T-cell (primary cell): ENCODE results near the gene PLIN5. TPM values are rescaled to one million over a fixed set of nuclear protein-coding genes. Genes with fewer than 3 reads are reported as not detected.

Source experiments
- ATAC-seq, 4 experiments: fragments of 200-7000 bp in 3 of 4; fragments of 150-1000 bp in 1 of 4; cut with Tn5 transposase; replicated peaks in 1 of 4; 1 replicate in 3 of 4; 2 replicates in 1 of 4; pipeline ENCODE4 v1.10.0; 2021; ENCODE audit warnings: moderate library complexity in 3 of 4, mild to moderate bottlenecking in 2 of 4, moderate number of reproducible peaks in 1 of 4
- CTCF ChIA-PET, 2 donors: fragments of 300-600 bp; sonication (Branson Sonifier 250); formaldehyde crosslinking; loops; one replicate each; lab custom pipeline; 2022; ENCODE audit warnings: antibody characterized with exemption in 2 of 2; lab: Charles Lee
- POLR2A ChIA-PET, 2 donors: fragments of 300-600 bp; sonication (Branson Sonifier 250); formaldehyde crosslinking; loops; one replicate each; lab custom pipeline; 2022; ENCODE audit warnings: antibody characterized with exemption in 2 of 2; lab: Charles Lee
- DNase-seq, 35 experiments: peaks; one replicate each; pipeline versions ENCODE4 v3.0.0 to v3.0.0-alpha.2; 2013 to 2023
- H3K27ac ChIP-seq: one replicate; pipeline ENCODE4 v1.5.1; 2013; ENCODE audit warnings: low read length
- H3K27me3 ChIP-seq, 2 experiments: replicated peaks in 1 of 2; 1 replicate in 1 of 2; 2 replicates in 1 of 2; pipeline versions ENCODE4 v1.6.1 to v1.7.0; 2013; ENCODE audit warnings: low read length in 1 of 2, mixed read lengths in 1 of 2; ENCODE audit not compliant: control insufficient read depth in 2 of 2, insufficient read depth in 2 of 2; ENCODE audit errors: extremely low read depth in 1 of 2
- H3K36me3 ChIP-seq, 2 donors: 1 replicate in 1 of 2; 2 replicates in 1 of 2; pipeline versions ENCODE4 v1.6.1 to v1.7.0; 2013; ENCODE audit warnings: low read length in 1 of 2; ENCODE audit not compliant: control insufficient read depth in 2 of 2, insufficient read depth in 1 of 2; ENCODE audit errors: extremely low read depth in 1 of 2
- H3K4me1 ChIP-seq, 2 experiments: 1 replicate in 1 of 2; 2 replicates in 1 of 2; pipeline versions ENCODE4 v1.6.1 to v1.7.0; 2013; ENCODE audit warnings: low read length in 2 of 2, mixed read lengths in 1 of 2; ENCODE audit not compliant: insufficient read depth in 2 of 2, control insufficient read depth in 1 of 2; ENCODE audit errors: extremely low read depth in 1 of 2
- H3K4me3 ChIP-seq, 2 donors: 1 replicate in 1 of 2; 2 replicates in 1 of 2; pipeline versions ENCODE4 v1.5.1 to v1.7.0; 2013; ENCODE audit warnings: mild to moderate bottlenecking in 2 of 2, low read length in 1 of 2, moderate library complexity in 1 of 2; ENCODE audit not compliant: control insufficient read depth in 1 of 2; ENCODE audit errors: extremely low read depth in 1 of 2
- H3K9me3 ChIP-seq: 2 replicates; pipeline ENCODE4 v1.7.0; 2013
- H3K27ac Mint-ChIP-seq, 2 donors: one replicate each; pipeline ENCODE4 v1.8.0; 2020 to 2021; ENCODE audit warnings: mild to moderate bottlenecking in 2 of 2, mixed read lengths in 2 of 2
- H3K27me3 Mint-ChIP-seq, 2 donors: one replicate each; pipeline ENCODE4 v1.8.0; 2021 to 2022; ENCODE audit warnings: mixed read lengths in 2 of 2
- H3K36me3 Mint-ChIP-seq: one replicate; pipeline ENCODE4 v1.8.0; 2021; ENCODE audit warnings: mixed read lengths
- H3K4me1 Mint-ChIP-seq, 3 donors: one replicate each; pipeline ENCODE4 v1.8.0; 2020 to 2022; ENCODE audit warnings: mixed read lengths in 3 of 3, mild to moderate bottlenecking in 1 of 3
- H3K4me3 Mint-ChIP-seq, 3 donors: one replicate each; pipeline ENCODE4 v1.8.0; 2020 to 2022; ENCODE audit warnings: mild to moderate bottlenecking in 3 of 3, mixed read lengths in 3 of 3, moderate library complexity in 3 of 3
- H3K9me3 Mint-ChIP-seq, 3 donors: one replicate each; pipeline ENCODE4 v1.8.0; 2020 to 2022; ENCODE audit warnings: mixed read lengths in 3 of 3
- WGBS: methylation state at CpG from one replicate; pipeline ENCODE4 v1.1.5; 2013; ENCODE audit warnings: missing lambda C conversion rate; ENCODE audit not compliant: insufficient coverage; 5-methylcytosine and 5-hydroxymethylcytosine counted together
- total RNA-seq, 35 experiments: library from RNA in 6 of 35; stranded (reverse) in 6 of 35; fragments of 120-200 nt in 1 of 35; gene quantifications; one replicate each; pipeline versions ENCODE4 v1.2.1 to v1.2.4 and lab custom pipeline; 2013 to 2026

The PLIN5 gene
- total RNA-seq, 5 donors from 2014 or later (not counting 1 experiment from before 2014, with no cell fraction given), result 0.14 to 2.3 (median 0.99) TPM

- Histone ChIP-seq H3K27ac (no peak overlapping the region), H3K9me3 (no peaks in the 10 kb centered on the region), H3K4me1 (no peaks in the 10 kb centered on the region), H3K4me3 (no peak overlapping the region), H3K36me3 (no peaks in the 10 kb centered on the region), H3K27me3 (peaks cover 0 to 42% of the 10 kb centered on the region in 2 experiments)
- CTCF ChIA-PET, result no interaction called here
- Mint-ChIP-seq H3K36me3 (no peaks in the 10 kb centered on the region), H3K4me1 (no peaks in the 10 kb centered on the region), H3K27me3 (peaks cover 0 to 17% of the 10 kb centered on the region in 2 donors), H3K27ac (no peak overlapping the region), H3K4me3 (no peak overlapping the region), H3K9me3 (no peaks in the 10 kb centered on the region)
- POLR2A ChIA-PET, result no interaction called here
- DNase-seq, result no peak
- 76% methylated on average over 5 of the region's 9 CpGs for WGBS
- ATAC-seq, result no peak
Measured at GRCh38 chr19:4519521-4520277, 15.3 kb downstream of the PLIN5 start.

DNA sequence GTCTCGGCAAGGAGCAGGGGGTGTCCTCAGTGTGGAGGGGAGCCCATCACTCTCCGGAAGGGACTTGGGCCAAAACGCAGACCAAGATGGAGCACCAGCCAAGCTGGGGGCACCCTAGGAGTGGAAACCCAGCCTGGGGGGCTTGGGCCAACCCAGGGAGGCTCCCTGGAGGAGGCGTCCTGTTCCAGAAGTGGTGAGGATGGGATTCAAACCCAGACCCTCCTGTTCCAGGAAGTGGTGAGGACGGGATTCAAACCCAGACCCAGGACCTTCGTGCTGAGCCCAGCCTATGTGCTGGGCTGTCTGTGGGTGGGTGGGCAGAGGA lies 15.9 kb downstream of the PLIN5 start:
- no peaks in the 10 kb centered on the region for H3K4me1 Mint-ChIP-seq
- no peak overlapping the region for H3K27ac Mint-ChIP-seq
- Histone ChIP-seq H3K4me1 (no peaks in the 10 kb centered on the region), H3K4me3 (no peak overlapping the region), H3K9me3 (no peaks in the 10 kb centered on the region), H3K27me3 (peaks cover 0 to 42% of the 10 kb centered on the region in 2 experiments), H3K36me3 (no peaks in the 10 kb centered on the region), H3K27ac (no peak overlapping the region)
- H3K27me3 Mint-ChIP-seq, result peaks cover 0 to 17% of the 10 kb centered on the region in 2 donors
- ChIA-PET CTCF (no interaction called here), POLR2A (no interaction called here)
- DNase-seq (no peak), ATAC-seq (no peak)
- 100% methylated on average over 3 of the region's 6 CpGs for WGBS
- no peaks in the 10 kb centered on the region for H3K9me3 Mint-ChIP-seq
- H3K36me3 Mint-ChIP-seq, result no peaks in the 10 kb centered on the region
- H3K4me3 Mint-ChIP-seq, result no peak overlapping the region

GRCh38 chr19:4518345-4519171 lies 16.5 kb downstream of the PLIN5 start, which contains the start of gene PLIN4:
Gene PLIN4, minus strand, starts transcription at chr19:4518486. Its CDS starts 214 bp downstream, at chr19:4518272.
- H3K4me3 ChIP-seq, result no peak within 1 kb of the TSS
- ChIA-PET CTCF (no interaction called here), POLR2A (no interaction called here)
- Mint-ChIP-seq H3K4me3 (no peak within 1 kb of the TSS), H3K4me1 (no peaks in the 10 kb centered on the region), H3K36me3 (no peaks in the 10 kb centered on the region), H3K27me3 (peaks cover 0 to 17% of the 10 kb centered on the region in 2 donors), H3K27ac (peak within 1 kb of the TSS in 1 of 2 donors; percentile 65), H3K9me3 (no peaks in the 10 kb centered on the region)
- no peak for DNase-seq
- ATAC-seq, result no peak
- H3K27me3 ChIP-seq, result peaks cover 0 to 39% of the 10 kb centered on the region in 2 experiments
- no peaks in the 10 kb centered on the region for H3K9me3 ChIP-seq
- 80% methylated on average over 34 of the region's 34 CpGs for WGBS
- H3K27ac ChIP-seq, result no peak within 1 kb of the TSS
- H3K4me1 ChIP-seq, result no peaks in the 10 kb centered on the region
- no peaks in the 10 kb centered on the region for H3K36me3 ChIP-seq

DNA sequence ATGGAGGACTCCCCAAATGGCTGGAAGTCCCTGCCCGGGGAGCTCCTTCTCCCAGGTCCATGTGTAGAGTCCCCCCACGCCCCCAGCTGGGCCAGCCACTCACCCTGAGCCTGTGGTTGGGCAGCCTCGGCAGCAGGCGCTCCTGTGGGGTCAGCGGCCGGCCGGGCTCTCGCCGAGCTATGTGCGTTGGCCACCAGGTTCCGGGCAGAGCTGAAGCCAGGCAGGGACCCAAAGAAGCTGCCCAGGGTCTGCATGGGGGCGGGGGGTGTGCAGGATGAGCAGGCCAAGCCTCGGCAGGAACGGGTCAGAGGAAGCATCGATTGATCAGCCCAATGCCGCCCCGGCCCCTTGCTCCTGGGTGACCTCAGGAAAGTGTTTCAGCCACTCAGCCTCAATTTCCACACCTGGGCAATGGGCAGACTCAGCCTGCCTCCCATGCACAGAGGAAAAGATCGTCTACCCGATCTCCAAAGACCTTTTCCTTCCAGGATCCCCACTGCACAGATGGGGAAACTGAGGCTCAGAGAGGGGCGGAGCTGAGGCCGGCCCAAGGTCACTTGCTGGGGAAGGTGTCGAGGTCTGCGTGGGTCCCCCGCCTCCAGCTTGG lies 17.5 kb downstream of the PLIN5 start:
- Mint-ChIP-seq H3K4me1 (no peaks in the 10 kb centered on the region), H3K27ac (no peak overlapping the region), H3K27me3 (peaks cover 0 to 17% of the 10 kb centered on the region in 2 donors), H3K9me3 (no peaks in the 10 kb centered on the region), H3K4me3 (no peak overlapping the region), H3K36me3 (no peaks in the 10 kb centered on the region)
- no peaks in the 10 kb centered on the region for H3K4me1 ChIP-seq
- H3K4me3 ChIP-seq, result no peak overlapping the region
- no peak for DNase-seq
- 79% methylated on average over 22 of the region's 24 CpGs for WGBS
- H3K36me3 ChIP-seq, result no peaks in the 10 kb centered on the region
- POLR2A ChIA-PET, result no interaction called here
- CTCF ChIA-PET, result no interaction called here
- H3K27ac ChIP-seq, result no peak overlapping the region
- ATAC-seq, result no peak
- H3K27me3 ChIP-seq, result peaks cover 0 to 36% of the 10 kb centered on the region in 2 experiments
- H3K9me3 ChIP-seq, result no peaks in the 10 kb centered on the region

DNA sequence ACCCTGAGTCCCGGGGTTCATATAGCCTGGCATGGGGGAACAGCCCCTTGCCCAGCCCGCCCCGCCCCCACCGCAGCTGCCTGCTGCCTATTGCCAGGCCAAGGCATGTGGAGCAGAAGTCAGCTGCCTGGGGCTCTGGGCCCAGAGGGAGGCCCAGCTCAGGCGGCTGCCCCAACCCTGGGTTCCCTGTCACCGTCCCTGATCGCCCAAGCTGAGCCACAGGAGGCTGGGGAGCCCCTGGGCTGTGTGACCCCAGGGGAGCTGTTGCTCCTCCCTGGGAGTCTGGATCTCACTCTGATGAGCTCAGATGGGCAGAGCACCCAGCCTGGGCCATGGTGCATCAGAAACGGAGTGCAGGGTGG lies 18.1 kb downstream of the PLIN5 start:
- H3K4me1 Mint-ChIP-seq, result no peaks in the 10 kb centered on the region

GRCh38 chr19:4516199-4516938 lies 18.7 kb downstream of the PLIN5 start:
- Mint-ChIP-seq H3K27me3 (peaks cover 0 to 17% of the 10 kb centered on the region in 2 donors), H3K4me1 (no peaks in the 10 kb centered on the region), H3K9me3 (no peaks in the 10 kb centered on the region), H3K27ac (no peak overlapping the region), H3K36me3 (no peaks in the 10 kb centered on the region), H3K4me3 (no peak overlapping the region)
- ChIA-PET POLR2A (no interaction called here), CTCF (no interaction called here)
- no peaks in the 10 kb centered on the region for H3K4me1 ChIP-seq
- ATAC-seq (no peak), DNase-seq (no peak)
- H3K36me3 ChIP-seq, result no peaks in the 10 kb centered on the region
- H3K27me3 ChIP-seq, result peaks cover 0 to 35% of the 10 kb centered on the region in 2 experiments
- WGBS, result 53% methylated on average over 5 of the region's 14 CpGs
- H3K27ac ChIP-seq, result no peak overlapping the region
- no peaks in the 10 kb centered on the region for H3K9me3 ChIP-seq
- no peak overlapping the region for H3K4me3 ChIP-seq

More for the DNA sequence above, 18.1 kb downstream of the PLIN5 start:
- Histone ChIP-seq H3K27me3 (peaks cover 0 to 39% of the 10 kb centered on the region in 2 experiments), H3K4me3 (no peak overlapping the region), H3K27ac (no peak overlapping the region), H3K9me3 (no peaks in the 10 kb centered on the region), H3K4me1 (no peaks in the 10 kb centered on the region), H3K36me3 (no peaks in the 10 kb centered on the region)
- WGBS, result 53% methylated on average over 7 of the region's 8 CpGs
- Mint-ChIP-seq H3K27me3 (peaks cover 0 to 17% of the 10 kb centered on the region in 2 donors), H3K27ac (no peak overlapping the region), H3K4me3 (no peak overlapping the region), H3K9me3 (no peaks in the 10 kb centered on the region), H3K36me3 (no peaks in the 10 kb centered on the region)
- DNase-seq (no peak), ATAC-seq (no peak)
- CTCF ChIA-PET, result no interaction called here
- POLR2A ChIA-PET, result no interaction called here
